GM23338 (cell line): ENCODE data around the gene OSBPL7. TPM values are rescaled to one million over a fixed set of nuclear protein-coding genes. Genes with fewer than 3 reads are reported as not detected.

ENCODE experiments used
- ATAC-seq: fragments of 200-7000 bp; cut with Tn5 transposase; 3 replicates; pipeline ENCODE4 v1.9.1; 2020
- DNase-seq: peaks from one replicate; pipeline ENCODE4 v3.0.0-alpha.2; 2015; ENCODE audit warnings: low spot score
- H2AFZ ChIP-seq: fragments of 200-600 bp; sonication (generic); 2 replicates; pipeline ENCODE4 v1.8.0; 2016; ENCODE audit warnings: antibody characterized with exemption, mild to moderate bottlenecking, moderate library complexity
- H3F3A ChIP-seq: fragments of 200-600 bp; sonication (generic); replicated peaks from 2 replicates; pipeline ENCODE4 v1.8.0; 2017; ENCODE audit warnings: antibody characterized with exemption, mixed run types, low read depth
- H3K27ac ChIP-seq: fragments of 200-600 bp; sonication (generic); 2 replicates; pipeline ENCODE4 v1.6.1; 2016; ENCODE audit warnings: low read depth
- H3K27me3 ChIP-seq: fragments of 200-600 bp; sonication (generic); 2 replicates; pipeline ENCODE4 v1.8.0; 2016; ENCODE audit warnings: mild to moderate bottlenecking, mixed run types, moderate library complexity; ENCODE audit not compliant: insufficient read depth
- H3K36me3 ChIP-seq: fragments of 200-600 bp; sonication (generic); 2 replicates; pipeline ENCODE4 v1.8.0; 2016; ENCODE audit warnings: mild to moderate bottlenecking; ENCODE audit not compliant: insufficient read depth
- H3K4me1 ChIP-seq: fragments of 200-600 bp; sonication (generic); 2 replicates; pipeline ENCODE4 v1.8.0; 2016; ENCODE audit warnings: mild to moderate bottlenecking, moderate library complexity; ENCODE audit not compliant: insufficient read depth
- H3K4me2 ChIP-seq: fragments of 200-600 bp; sonication (generic); 2 replicates; pipeline ENCODE4 v1.7.1; 2017; ENCODE audit warnings: mixed run types
- H3K4me3 ChIP-seq: fragments of 200-600 bp; sonication (generic); 2 replicates; pipeline ENCODE4 v1.6.1; 2016; ENCODE audit warnings: mixed run types
- H3K79me2 ChIP-seq: fragments of 200-600 bp; sonication (generic); replicated peaks from 2 replicates; pipeline ENCODE4 v1.8.0; 2017; ENCODE audit warnings: mild to moderate bottlenecking; ENCODE audit not compliant: insufficient read depth
- H3K9me2 ChIP-seq: fragments of 200-600 bp; sonication (generic); 2 replicates; pipeline ENCODE4 v1.8.0; 2017; ENCODE audit not compliant: insufficient read depth
- H4K20me1 ChIP-seq: fragments of 200-600 bp; sonication (generic); replicated peaks from 2 replicates; pipeline ENCODE4 v1.8.0; 2017; ENCODE audit warnings: mild to moderate bottlenecking; ENCODE audit not compliant: insufficient read depth
- H3K27ac Mint-ChIP-seq: 2 replicates; pipeline ENCODE4 v1.8.0; 2020; ENCODE audit warnings: inconsistent platforms, mild to moderate bottlenecking, moderate library complexity, mixed read lengths
- H3K27me3 Mint-ChIP-seq: 3 replicates; pipeline ENCODE4 v1.8.0; 2022; ENCODE audit warnings: low read depth, mild to moderate bottlenecking, moderate library complexity, mixed read lengths, inconsistent platforms; ENCODE audit not compliant: insufficient read depth, poor library complexity
- H3K36me3 Mint-ChIP-seq: 3 replicates; pipeline ENCODE4 v1.8.0; 2021; ENCODE audit warnings: low read depth, mild to moderate bottlenecking, inconsistent platforms, moderate library complexity, mixed read lengths
- H3K4me1 Mint-ChIP-seq: 3 replicates; pipeline ENCODE4 v1.8.0; 2020; ENCODE audit warnings: mild to moderate bottlenecking, inconsistent platforms, mixed read lengths
- H3K4me3 Mint-ChIP-seq: 3 replicates; pipeline ENCODE4 v1.8.0; 2021; ENCODE audit warnings: moderate library complexity, mild to moderate bottlenecking, inconsistent platforms, mixed read lengths
- H3K9me3 Mint-ChIP-seq: 3 replicates; pipeline ENCODE4 v1.8.0; 2020; ENCODE audit warnings: moderate library complexity, mild to moderate bottlenecking, inconsistent platforms, mixed read lengths
- CTCF ChIP-seq, 2 experiments: fragments of 200-600 bp in 1 of 2; sonication (generic) in 1 of 2; conservative IDR thresholded peaks; 2 replicates each; pipeline versions ENCODE4 v1.5.1 to v1.6.1; 2016 to 2017; ENCODE audit warnings: antibody characterized with exemption in 2 of 2, low read depth in 2 of 2, mild to moderate bottlenecking in 2 of 2, moderate library complexity in 1 of 2
- EZH2 ChIP-seq: fragments of 200-600 bp; sonication (generic); IDR thresholded peaks from one replicate; pipeline ENCODE4 v1.8.0; 2017; ENCODE audit warnings: antibody characterized with exemption, mild to moderate bottlenecking, low read depth; ENCODE audit not compliant: unreplicated experiment
- EZH2phosphoT487 ChIP-seq: fragments of 200-600 bp; sonication (generic); IDR thresholded peaks from one replicate; pipeline ENCODE4 v1.8.1; 2018; ENCODE audit warnings: antibody characterized with exemption; ENCODE audit not compliant: unreplicated experiment
- JUNB ChIP-seq: IDR thresholded peaks from one replicate; pipeline ENCODE4 v1.6.1; 2016; ENCODE audit warnings: antibody characterized with exemption; ENCODE audit not compliant: unreplicated experiment
- NANOG ChIP-seq: IDR thresholded peaks from 2 replicates; pipeline ENCODE4 v1.6.1; 2016; ENCODE audit warnings: antibody characterized with exemption, borderline replicate concordance
- POLR2AphosphoS5 ChIP-seq: IDR thresholded peaks from 2 replicates; pipeline ENCODE4 v1.6.1; 2016; ENCODE audit warnings: antibody characterized with exemption, low read depth
- REST ChIP-seq: IDR thresholded peaks from one replicate; pipeline ENCODE4 v1.6.1; 2018; ENCODE audit warnings: antibody characterized with exemption; ENCODE audit not compliant: unreplicated experiment
- STAT1 ChIP-seq: IDR thresholded peaks from one replicate; pipeline ENCODE4 v1.6.1; 2016; ENCODE audit warnings: antibody characterized with exemption; ENCODE audit not compliant: unreplicated experiment
- ZNF114 ChIP-seq: fragments of 250-450 bp; sonication (Bioruptor Pico); IDR thresholded peaks from 2 replicates; pipeline ENCODE4 v1.5.0; 2020; ENCODE audit warnings: mild to moderate bottlenecking, moderate library complexity
- ZNF331 ChIP-seq: fragments of 250-450 bp; sonication (Bioruptor Pico); IDR thresholded peaks from 2 replicates; pipeline ENCODE4 v1.5.0; 2020; ENCODE audit warnings: low read depth, mild to moderate bottlenecking, moderate library complexity
- polyA plus RNA-seq: library from polyadenylated mRNA; unstranded; fragments of >200 nt; fragmentation: Nextera tagmentation; extraction: Ambion mirVana; gene quantifications from 2 replicates; pipeline ENCODE4 v1.2.1, GENCODE V29; 2016
- total RNA-seq: library from RNA; depleted of rRNA; stranded (reverse); fragments of >200 nt; shearing (Covaris generic); gene quantifications from 2 replicates; pipeline ENCODE4 v1.2.3, GENCODE V29; 2014
- TF ChIP-seq, protein P1 (sequence below): IDR thresholded peaks from 2 replicates; pipeline ENCODE4 v1.6.1; 2016; ENCODE audit warnings: antibody characterized with exemption

Gene OSBPL7
- total and polyA plus RNA-seq, 2 experiments from 2014 or later: 3.4 to 8.1 TPM

DNA sequence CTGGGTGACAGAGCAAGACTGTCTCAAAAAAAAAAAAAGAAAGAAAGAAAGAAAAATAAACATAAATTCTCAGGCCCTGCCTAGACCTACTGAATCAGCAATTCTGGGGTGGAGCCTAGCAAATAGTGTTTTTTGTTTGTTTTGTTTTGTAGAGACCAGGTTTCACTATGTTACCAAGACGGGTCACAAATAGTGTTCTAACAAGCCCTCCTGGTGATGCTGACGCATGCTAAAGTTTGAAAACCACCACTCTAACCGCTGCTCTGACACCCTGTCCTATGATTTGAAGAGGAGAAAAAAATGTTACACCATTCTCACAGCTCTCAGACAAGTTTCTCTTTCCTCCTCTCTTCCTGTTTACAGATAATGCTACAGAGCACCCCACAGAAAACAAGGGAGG lies 8.3 kb upstream of the OSBPL7 start:
- H3F3A ChIP-seq: peaks cover 4% of the 10 kb centered on the region; the same call in 1 of the 2 replicates
- Mint-ChIP-seq H3K4me3 (peak overlapping the region; percentile 93), H3K27me3 (peaks cover 11% of the 10 kb centered on the region), H3K4me1 (peaks cover 8% of the 10 kb centered on the region), H3K27ac (no peak overlapping the region), H3K9me3 (no peaks in the 10 kb centered on the region; the same call in 2 of the 3 replicates), H3K36me3 (peaks cover 32% of the 10 kb centered on the region)
- H3K27ac ChIP-seq: no peak overlapping the region
- no peak for TF ChIP-seq EZH2phosphoT487
- TF ChIP-seq STAT1: no peak
- no peak for TF ChIP-seq CTCF (conservative IDR thresholded peaks at IDR 0.05; ENCODE audit: low read depth in 2 of 2)
- no peak for TF ChIP-seq JUNB
- no peak for TF ChIP-seq REST
- TF ChIP-seq EZH2: no peak
- TF ChIP-seq, protein P1, sequence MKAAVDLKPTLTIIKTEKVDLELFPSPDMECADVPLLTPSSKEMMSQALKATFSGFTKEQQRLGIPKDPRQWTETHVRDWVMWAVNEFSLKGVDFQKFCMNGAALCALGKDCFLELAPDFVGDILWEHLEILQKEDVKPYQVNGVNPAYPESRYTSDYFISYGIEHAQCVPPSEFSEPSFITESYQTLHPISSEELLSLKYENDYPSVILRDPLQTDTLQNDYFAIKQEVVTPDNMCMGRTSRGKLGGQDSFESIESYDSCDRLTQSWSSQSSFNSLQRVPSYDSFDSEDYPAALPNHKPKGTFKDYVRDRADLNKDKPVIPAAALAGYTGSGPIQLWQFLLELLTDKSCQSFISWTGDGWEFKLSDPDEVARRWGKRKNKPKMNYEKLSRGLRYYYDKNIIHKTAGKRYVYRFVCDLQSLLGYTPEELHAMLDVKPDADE: no peak
- TF ChIP-seq ZNF114 (CRISPR knock-in tag): no peak
- peaks cover 8% of the 10 kb centered on the region for H4K20me1 ChIP-seq
- H3K4me1 ChIP-seq: peaks cover 11% of the 10 kb centered on the region; the same call in 1 of the 2 replicates
- H3K79me2 ChIP-seq: peaks cover 20% of the 10 kb centered on the region
- ATAC-seq: no peak
- H3K27me3 ChIP-seq: no peaks in the 10 kb centered on the region
- no peak for DNase-seq
- no peak overlapping the region for H2AFZ ChIP-seq
- no peak overlapping the region for H3K4me3 ChIP-seq
- H3K36me3 ChIP-seq: peaks cover 7% of the 10 kb centered on the region; the same call in 1 of the 2 replicates
- peak overlapping the region; percentile 82; the same call in 1 of the 2 replicates for H3K4me2 ChIP-seq
- no peaks in the 10 kb centered on the region for H3K9me2 ChIP-seq

- peaks cover 7% of the 10 kb centered on the region; the same call in 1 of the 2 replicates for H3K36me3 ChIP-seq
- no peaks in the 10 kb centered on the region for H3K27me3 ChIP-seq
- Mint-ChIP-seq H3K36me3 (peaks cover 39% of the 10 kb centered on the region), H3K9me3 (no peaks in the 10 kb centered on the region), H3K4me3 (no peak overlapping the region), H3K27me3 (peaks cover 8% of the 10 kb centered on the region), H3K27ac (no peak overlapping the region), H3K4me1 (peaks cover 16% of the 10 kb centered on the region)
- H2AFZ ChIP-seq: no peak overlapping the region
- no peaks in the 10 kb centered on the region for H3F3A ChIP-seq
- no peak overlapping the region for H3K4me3 ChIP-seq
- no peak overlapping the region for H3K27ac ChIP-seq
- H3K9me2 ChIP-seq: no peaks in the 10 kb centered on the region
- no peaks in the 10 kb centered on the region for H4K20me1 ChIP-seq
- no peak for ATAC-seq
- H3K4me2 ChIP-seq: no peak overlapping the region
- H3K4me1 ChIP-seq: peaks cover 14% of the 10 kb centered on the region; the same call in 1 of the 2 replicates
- DNase-seq: no peak
- no peaks in the 10 kb centered on the region for H3K79me2 ChIP-seq
- TF ChIP-seq NANOG (no peak), POLR2AphosphoS5 (no peak), EZH2phosphoT487 (no peak), ZNF114 (CRISPR knock-in tag) (no peak), STAT1 (no peak), ZNF331 (CRISPR knock-in tag) (no peak)
- TF ChIP-seq, protein P1: no peak
Observed at GRCh38 chr17:47823519-47823918, 1.9 kb upstream of the OSBPL7 start.
